SKM-1 (cell line): ENCODE results near the gene EIF1.
"Not testable (repeated sequence)": the region's sequence is repeated elsewhere in the genome, so short reads cannot be mapped to it uniquely, and the experiment has no call there.

ENCODE experiments used
- DNase-seq: peaks from one replicate; lab custom pipeline; 2025; ENCODE audit not compliant: unreplicated experiment; lab: John Stamatoyannopoulos, UW

The EIF1 gene

GRCh38 chr17:41678411-41678906, 10.2 kb upstream of the EIF1 start:
- no peak for DNase-seq

DNA sequence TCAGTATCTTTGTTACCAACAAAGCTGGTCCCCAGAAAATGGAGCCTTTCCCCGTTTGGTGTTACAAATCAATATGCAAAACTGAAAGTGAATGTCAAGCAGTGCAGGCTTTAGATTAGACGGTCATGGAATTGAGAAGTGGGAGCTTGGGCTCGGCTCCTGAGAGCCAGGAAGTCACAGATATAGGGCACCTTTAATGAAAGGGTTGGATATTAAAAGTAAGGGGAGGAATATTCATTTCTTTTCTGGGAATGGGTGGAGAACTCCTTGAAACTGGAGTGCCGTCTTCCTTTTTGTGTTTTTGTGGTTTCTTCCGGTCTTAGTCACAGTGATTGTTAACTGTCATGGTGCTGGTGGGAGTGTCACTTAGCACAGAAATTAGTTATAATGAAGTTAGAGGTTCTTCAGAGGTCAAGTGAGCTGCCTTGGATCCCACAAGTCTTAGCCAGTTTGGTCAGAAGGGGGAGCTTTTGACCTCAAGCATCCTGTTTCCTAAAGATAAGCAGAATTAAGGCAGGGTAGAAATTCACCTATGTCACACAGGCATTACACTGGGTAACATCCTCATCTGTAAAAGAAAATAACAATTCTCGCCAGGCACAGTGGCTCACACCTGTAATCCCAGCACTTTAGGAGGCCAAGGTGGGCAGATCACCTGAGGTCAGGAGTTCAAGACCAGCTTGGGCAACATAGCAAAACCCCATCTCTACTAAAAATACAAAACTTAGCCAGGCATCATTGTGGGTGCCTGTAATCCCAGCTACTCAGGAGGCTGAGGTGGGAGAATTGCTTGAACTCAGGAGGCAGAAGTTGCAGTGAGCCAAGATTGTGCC, 9.6 kb upstream of the EIF1 start:
- peak; percentile 83 for DNase-seq

- no peak for DNase-seq
Observed at GRCh38 chr17:41679740-41680425, 8.8 kb upstream of the EIF1 start.

DNA sequence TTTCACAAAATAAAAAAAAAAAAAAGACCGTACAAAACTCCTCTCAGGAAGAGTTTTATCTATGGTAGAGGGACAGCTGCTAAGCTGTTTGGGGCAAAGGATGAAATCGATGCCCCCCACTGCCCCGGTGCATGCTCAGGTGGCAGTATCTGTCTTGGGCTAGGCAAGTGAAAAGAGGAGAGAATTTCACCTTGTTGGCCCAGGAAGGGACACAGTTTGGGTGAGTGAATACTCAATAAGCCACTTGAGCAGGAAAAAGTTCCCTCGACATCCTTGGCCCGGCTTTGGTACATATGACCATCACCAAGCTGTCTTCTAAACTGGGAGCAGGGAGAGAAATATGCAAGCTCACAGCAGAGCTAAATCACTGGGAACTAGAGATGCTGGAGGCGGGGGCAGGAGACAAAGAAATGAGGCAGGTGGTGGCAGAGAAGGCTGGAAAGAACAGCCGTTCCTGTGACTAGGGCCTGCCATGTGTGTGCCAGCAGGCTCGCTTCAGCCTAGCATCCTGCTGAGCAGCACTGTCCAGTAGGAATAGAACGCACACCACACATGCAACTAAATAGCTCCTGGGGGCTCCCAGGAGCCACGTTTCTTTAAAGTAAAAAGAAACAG, 8.2 kb upstream of the EIF1 start:
- no peak for DNase-seq

- no peak for DNase-seq
Observed at GRCh38 chr17:41681776-41682175, 6.9 kb upstream of the EIF1 start.

DNA sequence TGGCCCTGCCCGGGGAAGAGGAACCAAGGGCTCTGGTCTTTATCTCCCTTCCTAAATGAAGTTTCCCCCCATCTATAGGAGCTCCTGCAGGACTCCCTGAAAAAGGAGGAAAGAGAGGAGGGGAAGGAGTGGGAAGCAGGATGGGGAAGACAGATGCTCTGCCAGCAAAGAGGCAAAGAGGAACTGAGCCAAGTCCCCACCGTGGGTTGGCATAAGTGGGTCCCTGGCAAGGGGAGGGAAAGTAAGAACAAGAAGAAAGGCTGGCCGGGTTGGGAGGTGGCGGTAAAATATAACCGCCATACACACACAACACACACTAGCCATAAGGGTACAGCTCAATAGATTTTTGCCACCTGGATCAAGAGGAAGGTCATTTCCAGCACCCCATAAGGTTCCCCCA, 6.1 kb upstream of the EIF1 start:
- DNase-seq: no peak

DNA sequence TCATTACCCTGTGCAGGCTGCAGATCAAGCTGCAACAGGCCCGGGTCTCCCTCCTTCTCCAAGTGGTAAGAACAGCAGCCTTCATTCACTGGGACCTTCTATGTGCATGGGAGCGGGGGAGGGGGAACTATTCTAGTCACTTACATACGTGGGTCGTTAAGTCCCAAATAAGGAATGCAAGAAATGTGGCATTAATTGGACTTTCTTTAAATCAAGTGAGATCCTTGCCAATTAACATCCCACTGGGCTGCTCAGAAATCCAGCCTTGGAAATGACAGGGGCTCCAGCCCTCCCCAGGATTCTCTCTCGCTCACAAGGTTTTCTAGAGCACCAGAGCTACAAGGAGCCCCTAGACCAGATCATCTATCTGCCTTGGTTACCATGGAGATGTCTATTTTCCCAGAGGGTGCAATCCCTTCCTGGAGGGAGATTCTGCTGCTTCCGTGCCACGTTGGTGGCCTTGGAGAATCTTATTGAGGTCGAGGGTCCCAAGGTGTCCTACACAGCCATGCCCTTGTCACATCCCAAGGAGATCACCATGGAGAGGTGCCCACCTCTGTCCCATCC, 5.2 kb upstream of the EIF1 start:
- no peak for DNase-seq

GRCh38 chr17:41684035-41684434, 4.7 kb upstream of the EIF1 start:
- DNase-seq: no peak

- DNase-seq: not testable (repeated sequence)
Observed at GRCh38 chr17:41685753-41686152, 2.9 kb upstream of the EIF1 start.

DNA sequence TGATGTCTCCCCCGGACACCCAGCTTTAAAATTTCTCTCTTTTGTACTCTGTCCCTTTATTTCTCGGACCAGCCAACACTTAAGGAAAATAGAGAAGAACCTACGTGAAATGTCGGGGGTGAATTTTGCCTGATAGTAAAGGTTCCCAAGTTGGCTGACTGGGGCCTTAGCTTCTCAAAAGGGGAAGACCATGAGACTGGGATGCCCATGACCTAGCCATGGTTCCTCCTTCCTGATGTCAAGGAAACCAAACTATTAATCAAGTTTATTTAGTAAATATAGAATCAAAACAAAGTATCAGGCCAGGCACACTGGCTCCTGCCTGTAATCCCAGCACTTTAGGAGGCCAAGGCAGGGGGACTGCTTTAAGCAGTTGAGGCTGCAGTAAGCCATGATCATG, 2.4 kb upstream of the EIF1 start:
- no peak for DNase-seq

DNA sequence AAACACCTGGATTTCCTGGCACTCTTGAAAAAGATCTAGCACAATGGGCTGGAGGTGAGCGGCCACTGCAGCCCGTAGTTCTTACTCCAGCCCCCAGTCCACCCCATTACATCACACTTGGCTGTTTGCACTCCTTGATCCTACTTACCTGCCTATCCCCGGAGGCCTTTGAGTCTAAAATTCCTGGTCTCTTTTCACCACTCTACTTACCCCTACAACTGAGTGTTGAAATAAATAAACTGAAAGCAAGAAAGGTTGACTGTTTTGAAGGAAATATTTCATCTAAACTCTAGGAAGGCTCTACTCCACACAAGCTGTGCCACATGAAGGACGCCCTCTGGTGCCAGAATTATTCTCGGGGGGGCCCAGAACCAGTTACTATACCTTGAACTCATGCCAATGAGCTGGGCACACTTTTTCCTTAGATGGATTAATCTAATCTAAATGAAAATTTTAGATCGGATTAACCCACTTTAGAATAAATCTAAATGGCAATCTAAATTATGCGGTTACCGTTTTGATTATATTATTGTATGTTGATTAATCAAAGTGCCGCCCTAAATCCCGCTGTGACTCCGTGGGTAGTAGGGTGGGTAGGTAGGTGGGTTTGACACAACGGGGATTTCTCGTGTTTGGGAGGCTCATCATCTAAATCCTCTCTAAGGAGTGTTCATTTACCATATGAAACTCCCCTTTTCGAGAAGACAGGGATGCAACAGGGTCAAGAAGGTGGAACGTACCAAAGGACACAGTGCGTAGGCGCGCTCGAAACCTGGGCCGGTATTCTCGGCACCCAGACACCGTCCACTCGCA, 651 bp upstream of the EIF1 start:
- DNase-seq: no peak

GRCh38 chr17:41689497-41690299, 1.0 kb downstream of the EIF1 start:
- peak; percentile 51 for DNase-seq

DNA sequence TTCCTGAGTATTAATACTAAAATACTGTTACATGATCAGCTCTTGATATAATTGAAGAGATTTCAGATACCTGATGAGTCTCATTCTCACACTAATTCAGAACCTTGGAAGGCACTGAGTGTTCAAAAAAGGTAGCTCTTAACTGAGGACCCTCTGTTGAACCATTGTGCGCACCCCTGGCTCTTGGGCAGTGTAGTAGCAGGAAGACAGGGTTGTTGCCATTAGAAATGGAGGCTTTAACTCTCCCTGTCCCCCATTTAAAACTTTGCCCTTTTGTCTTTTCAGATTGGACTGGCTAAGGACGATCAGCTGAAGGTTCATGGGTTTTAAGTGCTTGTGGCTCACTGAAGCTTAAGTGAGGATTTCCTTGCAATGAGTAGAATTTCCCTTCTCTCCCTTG, 1.8 kb downstream of the EIF1 start:
- no peak for DNase-seq

DNA sequence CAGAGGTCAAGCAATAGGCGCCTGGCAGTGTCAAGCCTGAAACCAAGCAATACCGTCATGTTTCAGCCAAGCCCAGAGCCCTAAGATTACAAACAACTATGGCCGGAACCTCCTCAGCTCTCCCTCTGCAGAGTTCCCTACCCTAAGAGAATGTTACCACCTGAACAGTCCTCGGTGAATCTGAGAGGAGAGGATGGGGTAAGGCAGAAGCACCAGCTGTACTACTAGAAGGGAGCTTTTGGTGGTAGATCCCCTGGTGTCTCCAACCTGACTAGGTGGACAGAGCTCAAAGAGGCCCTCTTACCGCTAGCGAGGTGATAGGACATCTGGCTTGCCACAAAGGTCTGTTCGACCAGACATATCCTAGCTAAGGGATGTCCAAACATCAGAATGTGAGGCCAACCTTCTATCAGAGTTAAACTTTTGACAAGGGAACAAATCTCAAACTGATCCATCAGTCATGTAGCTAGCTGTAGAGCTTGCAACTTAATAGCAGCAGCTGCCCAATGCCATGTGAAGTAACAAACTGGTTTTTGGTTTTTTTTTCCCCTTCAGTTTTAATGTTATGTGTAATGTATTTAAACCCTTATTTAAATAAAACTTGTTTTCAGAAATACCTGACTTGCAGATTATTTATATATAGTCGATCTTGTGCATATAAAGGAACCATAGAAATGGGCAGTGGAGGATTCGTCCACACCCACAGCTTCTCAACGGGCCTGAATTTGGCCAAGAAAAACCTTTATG, 2.5 kb downstream of the EIF1 start:
- no peak for DNase-seq

DNA sequence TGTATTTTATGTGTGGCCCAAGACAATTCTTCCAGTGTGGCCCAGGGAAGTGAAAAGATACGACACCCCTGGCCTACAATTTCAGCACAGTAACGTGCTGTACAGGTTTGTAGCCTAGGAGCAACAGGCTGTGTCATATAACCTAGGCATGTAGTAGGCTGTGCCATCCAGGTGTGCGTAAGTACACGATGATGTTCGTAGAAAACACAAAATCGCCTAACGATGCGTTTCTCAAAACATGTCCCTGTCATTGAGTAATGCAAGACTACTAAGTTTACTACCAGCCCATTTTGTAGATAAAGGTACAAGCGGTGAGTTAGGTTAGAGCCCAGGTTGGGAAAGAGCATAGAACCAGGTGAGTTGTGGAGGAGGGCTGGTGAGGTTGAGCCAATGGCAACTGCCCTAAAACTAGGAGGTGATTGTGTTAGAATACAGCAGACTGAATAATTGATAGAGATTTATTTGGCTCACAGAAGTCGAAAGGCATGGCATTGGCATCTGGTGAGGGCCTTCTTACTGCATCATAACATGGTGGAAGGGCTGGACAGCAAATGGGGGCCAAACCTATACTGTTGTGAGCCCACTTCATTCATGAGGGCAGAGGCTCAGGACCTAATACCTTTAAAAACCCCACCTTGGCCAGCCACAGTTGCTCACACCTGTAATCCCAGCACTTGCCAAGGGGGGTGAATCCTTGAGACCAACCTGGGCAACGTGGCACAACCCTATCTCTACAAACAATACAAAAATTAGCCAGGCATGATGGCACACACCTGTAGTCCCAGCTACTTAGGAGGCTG, 4.2 kb downstream of the EIF1 start:
- DNase-seq: no peak

GRCh38 chr17:41695134-41695661, 6.5 kb downstream of the EIF1 start:
- no peak for DNase-seq

DNA sequence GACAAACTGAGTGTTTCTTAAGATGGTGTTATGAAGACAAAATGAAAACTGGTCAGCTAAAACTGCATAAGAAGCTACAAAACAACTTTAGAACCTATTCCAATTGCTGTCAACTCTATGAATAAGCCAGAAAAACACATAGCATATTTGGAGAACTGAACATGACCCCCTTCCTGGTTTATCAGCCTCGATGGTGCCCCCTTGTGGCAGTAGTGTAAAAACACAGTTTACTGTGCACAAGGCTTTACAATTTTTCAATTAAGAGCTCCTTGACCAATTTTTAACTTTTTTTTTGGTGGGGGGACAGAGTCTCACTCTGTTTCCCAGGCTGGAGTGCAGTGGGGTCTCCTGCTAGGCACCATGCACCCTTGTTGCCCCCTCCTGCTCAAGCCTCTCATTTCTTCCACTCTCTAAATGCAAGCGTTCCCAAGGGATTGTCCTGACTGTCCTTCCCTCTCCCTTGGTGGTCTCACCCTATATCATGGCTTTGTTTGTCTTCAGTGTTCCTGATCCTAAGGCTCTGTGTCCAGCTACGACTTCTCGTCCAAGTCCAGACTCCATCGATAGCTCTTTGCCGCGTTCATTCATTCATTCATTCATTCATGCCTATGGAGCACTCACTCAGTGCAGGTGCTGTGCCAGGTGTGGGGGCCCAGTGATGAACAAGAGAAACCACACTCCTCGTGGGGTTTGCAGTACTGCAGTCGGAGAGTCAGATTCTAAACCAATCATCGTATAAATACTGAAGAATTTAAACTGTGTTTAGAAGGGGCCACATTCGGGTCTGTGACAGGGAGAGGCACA, 7.5 kb downstream of the EIF1 start:
- DNase-seq: peak; percentile 58
